Measurements from ENCODE around the gene PLXNA3. TPM values are rescaled to one million over a fixed set of nuclear protein-coding genes. Genes with fewer than 3 reads are reported as not detected.

PLXNA3 gene
- total RNA-seq, 1 donor from 2014 or later = 15.4 TPM

DNA sequence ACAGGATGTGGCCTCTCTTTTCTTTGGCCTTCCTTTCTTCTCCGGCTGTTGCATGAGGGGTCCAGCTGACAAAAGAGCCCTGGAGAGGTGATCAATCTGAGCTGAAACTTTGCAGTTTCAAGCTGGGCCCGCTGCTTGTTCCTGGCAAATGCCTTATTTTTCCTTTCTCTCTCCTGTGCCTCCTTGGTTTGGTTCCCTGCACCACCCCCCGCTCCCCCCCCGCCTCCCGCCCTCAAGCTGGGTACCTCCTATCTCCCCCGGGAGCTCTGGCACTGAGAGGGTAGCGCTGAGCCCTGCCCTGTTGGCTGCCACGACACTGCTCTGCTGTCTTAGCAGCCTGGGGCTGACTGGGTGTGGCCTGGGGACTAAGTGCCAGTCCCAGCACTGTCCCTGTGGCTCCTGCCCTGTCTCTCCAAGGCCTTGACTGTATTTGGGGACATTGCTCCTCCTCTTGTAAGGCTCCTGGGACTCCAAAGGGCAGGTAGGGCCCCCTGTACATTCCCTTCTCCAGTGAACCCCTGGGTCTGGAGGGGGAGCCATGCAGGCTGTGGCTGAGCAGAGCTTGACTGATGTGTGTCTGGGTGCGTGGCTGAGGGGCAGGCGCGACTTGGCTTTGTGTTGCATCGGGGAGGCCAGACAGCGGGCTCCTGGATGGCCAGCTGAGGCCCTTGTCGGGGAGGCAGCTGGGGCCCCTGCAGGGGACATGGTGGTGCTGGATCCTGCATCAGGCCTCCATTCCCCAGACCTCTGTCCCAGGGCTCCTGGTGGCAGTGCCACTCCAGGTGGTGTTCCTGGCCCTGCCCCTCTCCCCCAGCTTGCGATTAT lies 1.1 kb downstream of the PLXNA3 start:
- peak; percentile 36 for DNase-seq

DNA sequence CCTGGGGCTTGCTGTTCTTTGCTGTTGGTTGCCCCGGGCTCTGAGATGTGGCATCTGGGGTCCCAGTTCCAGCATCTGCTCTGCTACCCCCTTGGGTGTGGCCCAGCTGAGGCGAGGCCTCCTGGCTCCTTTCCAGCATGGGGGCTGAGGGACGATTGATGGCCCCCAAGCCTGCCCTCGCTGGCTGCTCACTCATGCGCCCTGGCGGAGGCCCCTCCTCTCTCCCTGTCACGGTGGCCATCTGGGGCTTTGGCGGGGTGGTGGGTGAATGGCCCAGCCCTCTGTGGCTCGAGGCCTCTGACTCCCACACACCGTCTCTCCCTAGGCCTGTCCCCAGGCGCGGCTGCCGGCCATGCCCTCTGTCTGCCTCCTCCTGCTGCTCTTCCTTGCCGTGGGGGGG lies 1.8 kb downstream of the PLXNA3 start:
- DNase-seq = no peak

DNA sequence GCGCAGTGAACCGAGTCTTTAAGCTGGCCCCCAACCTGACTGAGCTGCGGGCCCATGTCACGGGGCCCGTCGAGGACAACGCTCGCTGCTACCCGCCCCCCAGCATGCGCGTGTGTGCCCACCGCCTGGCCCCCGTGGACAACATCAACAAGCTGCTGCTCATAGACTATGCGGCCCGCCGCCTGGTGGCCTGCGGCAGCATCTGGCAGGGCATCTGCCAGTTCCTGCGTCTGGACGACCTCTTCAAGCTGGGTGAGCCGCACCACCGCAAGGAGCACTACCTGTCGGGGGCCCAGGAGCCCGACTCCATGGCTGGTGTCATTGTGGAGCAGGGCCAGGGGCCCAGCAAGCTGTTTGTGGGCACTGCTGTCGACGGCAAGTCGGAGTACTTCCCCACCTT lies 2.2 kb downstream of the PLXNA3 start:
- no peak for DNase-seq

DNA sequence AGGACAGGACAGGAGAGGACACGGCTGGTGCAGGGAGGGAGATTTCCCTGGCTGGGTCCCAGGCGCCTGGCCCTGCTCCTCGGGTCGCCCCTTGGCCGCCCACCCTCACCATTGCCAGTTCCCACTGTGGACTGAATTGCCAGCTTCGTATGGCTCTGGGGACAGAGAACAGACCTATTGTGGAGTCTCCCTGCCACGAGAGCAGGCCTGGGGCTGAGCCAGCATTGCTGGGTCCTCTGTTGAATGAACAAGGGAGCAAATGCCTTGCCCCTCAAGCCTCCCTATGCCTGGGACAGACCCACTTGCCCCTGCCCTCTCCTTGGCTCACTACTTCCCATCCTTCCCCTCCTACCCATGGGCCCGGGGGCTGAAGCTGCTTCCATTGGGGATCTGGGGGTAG lies 4.3 kb downstream of the PLXNA3 start:
- no peak for DNase-seq

DNA sequence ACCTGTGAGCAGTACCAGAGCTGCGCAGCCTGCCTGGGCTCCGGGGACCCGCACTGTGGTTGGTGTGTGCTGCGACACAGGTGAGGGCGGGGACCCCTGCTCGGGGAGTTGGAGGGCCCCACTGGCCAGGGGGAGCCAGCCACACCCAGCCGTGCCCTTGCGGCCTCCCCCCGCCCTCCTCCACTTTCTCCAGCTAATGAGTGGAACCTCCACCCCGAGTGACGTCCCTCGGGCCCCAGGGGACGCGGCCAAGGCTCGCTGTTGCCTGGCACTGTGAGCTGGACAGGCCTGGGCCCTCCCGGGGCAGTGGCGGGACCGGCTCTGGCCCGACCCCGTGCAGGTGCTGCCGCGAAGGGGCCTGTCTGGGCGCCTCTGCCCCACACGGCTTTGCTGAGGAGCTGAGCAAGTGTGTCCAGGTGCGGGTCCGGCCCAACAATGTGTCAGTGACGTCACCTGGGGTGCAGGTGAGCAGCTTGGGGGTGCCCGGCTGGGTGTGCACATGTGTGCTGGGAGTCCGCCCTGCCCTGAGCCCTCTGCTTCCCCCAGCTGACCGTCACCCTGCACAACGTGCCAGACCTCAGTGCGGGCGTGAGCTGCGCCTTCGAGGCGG lies 5.6 kb downstream of the PLXNA3 start:
- no peak for DNase-seq

DNA sequence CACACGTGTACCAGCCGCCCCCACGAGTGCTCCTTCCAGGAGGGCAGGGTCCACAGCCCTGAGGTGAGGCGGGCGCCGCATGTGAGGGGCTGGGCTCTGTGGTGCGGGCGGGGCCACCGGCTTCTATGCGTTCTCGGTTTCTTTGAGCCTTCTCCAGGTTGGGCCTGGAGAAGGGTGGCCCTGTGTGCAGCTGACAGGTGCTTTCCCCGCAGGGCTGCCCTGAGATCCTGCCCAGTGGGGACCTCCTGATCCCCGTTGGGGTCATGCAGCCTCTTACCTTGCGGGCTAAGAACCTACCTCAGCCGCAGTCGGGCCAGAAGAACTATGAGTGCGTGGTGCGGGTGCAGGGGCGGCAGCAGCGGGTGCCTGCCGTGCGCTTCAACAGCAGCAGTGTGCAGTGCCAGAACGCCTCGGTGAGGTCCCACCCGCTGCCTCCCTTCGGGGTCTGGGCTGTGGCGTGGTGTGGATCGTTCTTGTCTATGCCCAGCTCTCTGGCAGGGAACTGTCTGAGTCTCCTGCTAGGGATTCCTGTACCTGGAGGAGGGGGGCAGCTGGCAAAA lies 6.8 kb downstream of the PLXNA3 start:
- no peak for DNase-seq

DNA sequence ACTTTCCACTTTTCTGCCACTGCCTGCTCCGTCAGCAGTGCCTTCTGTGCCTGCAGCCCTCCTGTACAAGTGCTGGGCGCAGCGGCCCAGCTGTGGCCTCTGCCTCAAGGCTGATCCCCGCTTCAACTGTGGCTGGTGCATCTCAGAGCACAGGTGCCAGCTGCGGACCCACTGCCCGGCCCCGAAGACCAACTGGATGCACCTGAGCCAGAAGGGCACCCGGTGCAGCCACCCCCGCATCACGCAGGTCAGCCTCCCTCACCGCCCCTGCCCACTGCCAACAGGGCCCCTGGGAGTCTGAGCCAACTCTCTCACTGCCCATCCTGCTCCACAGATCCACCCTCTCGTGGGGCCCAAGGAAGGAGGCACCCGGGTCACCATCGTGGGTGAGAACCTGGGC lies 7.5 kb downstream of the PLXNA3 start:
- DNase-seq = no peak

DNA sequence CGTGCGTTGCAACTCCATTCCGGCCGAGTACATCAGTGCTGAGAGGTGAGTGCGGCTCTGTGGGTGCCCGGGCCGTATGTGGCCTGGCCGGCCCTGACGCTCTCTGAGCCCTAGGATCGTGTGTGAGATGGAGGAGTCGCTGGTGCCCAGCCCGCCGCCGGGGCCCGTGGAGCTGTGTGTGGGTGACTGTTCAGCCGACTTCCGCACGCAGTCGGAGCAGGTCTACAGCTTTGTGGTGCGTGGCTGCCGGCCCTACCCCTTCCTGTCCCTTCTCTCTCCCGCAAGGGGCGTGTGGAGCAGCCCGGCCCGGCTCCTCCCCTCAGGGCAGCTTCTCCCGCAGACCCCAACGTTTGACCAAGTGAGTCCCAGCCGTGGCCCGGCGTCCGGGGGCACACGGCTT lies 8.0 kb downstream of the PLXNA3 start:
- DNase-seq = no peak

DNA sequence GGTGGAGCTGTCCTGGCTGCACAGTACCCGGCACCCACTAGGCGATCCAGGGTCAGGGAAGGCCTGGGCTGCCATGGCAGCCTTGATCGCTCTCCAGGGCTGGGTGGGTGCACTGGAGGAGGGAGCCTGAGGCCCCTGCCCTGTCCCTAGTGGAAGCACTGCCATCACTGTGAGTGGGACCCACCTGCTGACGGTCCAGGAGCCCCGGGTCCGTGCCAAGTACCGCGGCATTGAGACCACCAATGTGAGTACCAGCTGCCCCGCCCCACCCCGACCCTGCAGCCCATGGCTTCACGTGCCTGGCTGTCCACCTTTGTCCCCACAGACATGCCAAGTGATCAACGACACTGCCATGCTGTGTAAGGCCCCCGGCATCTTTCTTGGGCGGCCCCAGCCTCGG lies 8.8 kb downstream of the PLXNA3 start:
- no peak for DNase-seq

DNA sequence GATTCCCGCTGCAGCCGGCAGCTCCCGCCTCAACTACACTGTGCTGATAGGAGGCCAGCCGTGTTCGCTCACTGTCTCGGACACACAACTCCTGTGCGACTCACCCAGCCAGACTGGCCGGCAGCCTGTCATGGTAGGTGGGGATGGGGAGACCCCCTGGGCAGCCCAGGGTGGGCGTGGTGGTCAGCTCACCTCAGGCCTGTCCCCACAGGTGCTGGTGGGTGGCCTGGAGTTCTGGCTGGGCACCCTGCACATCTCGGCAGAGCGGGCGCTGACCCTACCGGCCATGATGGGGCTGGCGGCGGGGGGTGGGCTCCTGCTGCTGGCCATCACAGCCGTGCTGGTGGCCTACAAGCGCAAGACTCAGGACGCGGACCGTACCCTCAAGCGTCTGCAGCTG lies 9.5 kb downstream of the PLXNA3 start:
- no peak for DNase-seq

DNA sequence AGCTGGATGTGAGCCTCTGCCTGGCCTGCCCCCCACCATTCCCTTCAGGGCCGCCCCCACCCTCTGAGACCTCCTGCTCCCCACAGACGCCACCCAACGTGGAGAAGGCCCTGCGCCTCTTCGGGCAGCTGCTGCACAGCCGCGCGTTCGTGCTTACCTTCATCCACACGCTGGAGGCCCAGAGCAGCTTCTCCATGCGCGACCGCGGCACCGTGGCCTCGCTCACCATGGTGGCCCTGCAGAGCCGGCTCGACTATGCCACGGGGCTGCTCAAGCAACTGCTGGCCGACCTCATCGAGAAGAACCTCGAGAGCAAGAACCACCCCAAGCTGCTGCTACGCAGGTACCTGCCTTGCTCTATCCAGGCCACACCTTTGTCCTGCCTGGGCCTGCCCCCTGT lies 10.1 kb downstream of the PLXNA3 start:
- no peak for DNase-seq

DNA sequence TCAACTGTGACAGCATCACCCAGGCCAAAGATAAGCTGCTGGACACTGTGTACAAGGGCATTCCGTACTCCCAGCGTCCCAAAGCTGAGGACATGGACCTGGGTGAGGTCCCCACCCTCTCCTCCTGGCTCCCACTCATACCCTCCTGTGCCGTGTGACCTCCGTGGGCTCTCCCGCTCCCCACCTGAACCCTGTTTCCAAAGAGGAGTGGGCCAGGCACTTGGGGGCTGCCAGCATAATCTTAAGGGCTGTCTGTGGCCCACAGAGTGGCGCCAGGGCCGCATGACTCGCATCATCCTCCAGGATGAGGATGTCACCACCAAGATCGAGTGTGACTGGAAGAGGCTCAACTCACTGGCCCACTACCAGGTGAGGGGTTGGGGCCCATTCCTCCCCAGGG lies 11.0 kb downstream of the PLXNA3 start:
- DNase-seq = no peak

DNA sequence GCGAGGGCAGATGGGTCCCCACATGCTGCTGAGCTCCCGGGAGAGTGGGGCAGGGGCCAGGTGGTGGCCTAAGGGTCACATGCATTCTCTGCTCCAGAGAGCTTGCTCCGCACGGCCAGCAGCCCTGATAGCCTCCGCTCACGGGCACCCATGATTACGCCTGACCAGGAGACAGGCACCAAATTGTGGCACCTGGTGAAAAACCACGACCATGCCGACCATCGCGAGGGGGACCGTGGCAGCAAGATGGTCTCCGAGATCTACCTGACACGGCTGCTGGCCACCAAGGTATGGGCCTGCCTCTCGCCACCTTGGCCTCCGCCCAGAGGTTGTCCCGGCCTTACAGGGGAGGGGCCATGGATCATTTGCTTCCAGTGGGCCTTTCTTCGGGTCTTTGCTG lies 11.8 kb downstream of the PLXNA3 start:
- no peak for DNase-seq

DNA sequence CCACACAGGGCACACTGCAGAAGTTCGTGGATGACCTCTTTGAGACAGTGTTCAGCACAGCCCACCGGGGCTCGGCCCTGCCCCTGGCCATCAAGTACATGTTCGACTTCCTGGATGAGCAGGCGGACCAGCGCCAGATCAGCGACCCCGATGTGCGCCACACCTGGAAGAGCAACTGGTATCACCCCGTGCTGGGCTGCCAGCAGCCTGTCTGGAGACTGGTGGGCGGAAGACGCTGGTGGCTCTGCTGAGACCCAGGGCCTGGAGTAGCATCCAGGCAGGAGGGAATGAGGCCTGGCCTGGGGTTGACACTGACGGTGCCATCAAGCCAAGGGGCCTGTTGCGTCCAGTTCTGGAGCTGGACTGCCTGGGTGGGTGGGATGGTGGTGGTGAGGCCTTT lies 12.4 kb downstream of the PLXNA3 start:
- no peak for DNase-seq

DNA sequence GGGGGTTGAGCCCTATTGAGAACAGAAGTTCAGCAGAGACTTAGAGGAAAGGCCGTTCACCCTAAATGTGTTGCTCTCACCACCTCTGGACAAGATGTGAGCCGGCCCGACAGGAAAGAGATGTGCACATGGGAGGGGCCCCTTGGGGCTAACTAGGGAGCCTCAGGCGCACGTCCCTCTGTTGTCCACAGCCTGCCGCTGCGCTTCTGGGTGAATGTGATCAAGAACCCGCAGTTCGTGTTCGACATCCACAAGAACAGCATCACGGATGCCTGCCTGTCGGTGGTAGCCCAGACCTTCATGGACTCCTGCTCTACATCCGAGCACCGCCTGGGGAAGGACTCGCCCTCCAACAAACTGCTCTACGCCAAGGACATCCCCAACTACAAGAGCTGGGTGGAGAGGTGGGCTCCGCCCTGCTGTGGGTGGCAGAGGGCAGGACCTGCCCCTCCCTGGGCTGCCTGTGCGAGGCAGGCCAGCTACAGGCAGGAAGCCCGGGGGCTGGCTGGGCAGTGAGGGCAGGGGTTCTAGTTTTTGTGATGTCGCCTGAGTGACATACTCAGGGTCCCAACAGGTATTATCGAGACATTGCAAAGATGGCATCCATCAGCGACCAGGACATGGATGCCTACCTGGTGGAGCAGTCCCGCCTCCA lies 13.0 kb downstream of the PLXNA3 start:
- no peak for DNase-seq

DNA sequence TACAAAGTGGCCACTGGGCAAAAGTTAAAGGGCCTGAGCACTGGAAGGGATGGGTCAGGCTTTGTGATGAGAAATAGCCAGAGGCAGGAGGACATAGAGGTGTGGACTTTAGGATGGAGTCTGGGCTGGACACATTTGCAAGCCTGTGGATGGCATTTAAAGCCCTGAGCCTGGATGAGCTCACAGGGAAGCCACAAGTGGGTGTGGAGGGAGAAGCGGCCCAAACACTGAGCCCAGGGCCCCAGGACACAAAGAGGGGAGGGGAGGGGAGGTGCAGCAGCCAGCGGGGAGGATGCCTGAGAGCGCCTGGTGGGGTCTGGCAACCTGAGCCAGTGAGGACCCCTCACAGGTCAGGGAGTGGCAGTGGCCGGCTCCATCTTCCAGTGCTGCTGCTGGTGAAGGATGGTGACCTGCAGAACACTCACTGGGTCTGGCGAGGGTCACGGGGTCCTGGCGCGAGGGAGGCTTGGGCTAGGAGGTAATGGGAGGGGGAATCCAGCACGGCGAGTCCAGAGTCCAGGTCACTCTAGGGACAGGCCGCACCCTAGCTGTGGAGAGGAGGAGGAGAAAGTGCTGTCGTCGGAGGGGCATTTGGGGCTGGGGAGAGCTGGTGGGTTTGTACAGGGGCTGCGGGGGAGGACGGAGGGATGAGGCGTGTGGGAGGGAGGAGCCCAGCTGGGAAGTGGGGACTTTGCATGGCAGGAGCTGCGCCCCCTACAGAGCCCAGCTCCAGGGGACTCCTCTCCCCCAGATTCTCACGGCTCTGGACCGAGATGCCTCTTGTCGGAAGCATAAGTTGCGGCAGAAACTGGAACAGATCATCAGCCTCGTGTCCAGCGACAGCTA lies 14.0 kb downstream of the PLXNA3 start:
- no peak for DNase-seq

DNA sequence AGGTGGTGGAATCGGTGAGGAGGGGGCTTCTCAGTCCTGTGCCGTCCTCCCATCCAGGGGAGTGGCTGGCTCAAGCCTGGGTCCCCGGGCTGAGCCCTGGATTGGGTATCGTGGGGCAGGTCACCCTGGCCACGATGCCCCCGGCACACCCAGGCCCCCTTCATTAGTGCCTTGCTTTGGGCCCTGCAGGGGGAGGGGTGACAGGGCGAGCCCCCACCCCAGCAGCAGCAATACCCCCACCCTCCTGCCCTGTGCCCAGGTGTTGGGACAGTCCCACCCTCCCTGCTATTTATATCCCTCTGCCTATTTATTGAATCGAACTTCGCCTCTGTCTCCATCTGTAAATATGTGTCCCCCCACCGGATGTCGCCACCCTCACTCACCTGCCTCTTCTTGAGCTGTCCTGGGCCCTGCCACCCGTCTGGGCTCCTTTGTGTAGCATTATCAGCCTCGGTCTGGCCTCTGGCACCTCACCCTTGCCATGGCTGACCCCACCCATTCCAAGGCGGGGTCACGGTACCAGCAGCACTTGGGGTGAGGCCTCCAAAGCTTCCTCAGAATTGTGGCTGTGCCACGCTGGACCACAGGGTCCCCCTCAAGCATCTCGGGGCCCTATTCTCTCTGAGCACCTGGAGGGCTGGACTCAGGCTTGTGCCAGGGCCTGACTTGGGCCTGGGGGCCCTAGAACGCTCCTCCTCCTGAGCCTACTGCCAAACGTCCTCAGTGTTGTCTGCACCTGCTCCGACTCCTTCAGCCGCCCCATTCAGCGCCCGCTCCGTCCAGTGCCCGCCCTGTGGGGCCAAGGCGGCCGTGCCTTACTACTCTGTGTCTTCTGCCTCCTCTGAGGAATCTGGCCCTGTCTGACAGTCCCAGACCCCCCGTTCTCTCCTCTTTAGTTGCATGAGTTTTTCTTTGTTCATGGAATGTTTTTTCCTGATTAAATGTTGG lies 14.9 kb downstream of the PLXNA3 start:
- no peak for DNase-seq

DNA sequence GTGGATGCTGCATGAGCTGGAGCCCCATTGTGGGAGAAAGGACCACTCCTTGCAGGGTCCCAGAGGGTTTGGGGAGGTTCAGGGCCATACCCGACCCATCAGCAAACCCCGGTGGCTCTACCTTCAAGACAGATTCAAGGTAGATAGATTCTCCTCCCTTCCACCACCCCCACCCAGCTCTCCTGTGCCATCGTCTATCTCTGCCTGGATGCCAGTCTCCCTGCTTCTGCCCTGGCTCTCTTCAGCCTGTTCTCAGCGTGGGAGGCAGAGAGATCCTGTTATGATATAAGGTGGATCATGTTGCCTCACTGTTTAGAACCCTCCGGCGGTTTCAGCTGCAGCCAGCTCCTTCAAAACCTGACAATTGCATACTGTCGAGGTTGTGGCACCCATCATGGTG lies 15.6 kb downstream of the PLXNA3 start:
- no peak for DNase-seq

DNA sequence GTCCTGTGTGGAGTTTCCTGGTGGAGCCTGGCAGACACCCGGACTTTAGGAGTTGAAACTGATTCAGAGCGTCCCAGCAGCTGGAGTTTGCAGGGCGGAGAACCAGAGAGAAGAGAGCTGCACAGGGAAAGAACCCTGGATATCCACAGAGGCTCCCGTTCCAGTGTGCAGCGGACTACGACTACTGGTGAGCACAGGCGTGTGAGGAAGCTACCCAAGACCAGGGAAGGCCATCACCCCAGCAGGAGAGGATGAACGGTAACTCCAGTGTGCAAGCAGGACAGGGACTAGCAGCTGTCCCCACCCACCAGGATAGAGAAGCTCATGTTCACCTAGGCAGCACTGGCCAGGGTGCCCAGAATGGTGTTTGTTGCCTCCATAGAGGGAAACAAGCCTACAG lies 18.7 kb downstream of the PLXNA3 start:
- DNase-seq = no peak

DNA sequence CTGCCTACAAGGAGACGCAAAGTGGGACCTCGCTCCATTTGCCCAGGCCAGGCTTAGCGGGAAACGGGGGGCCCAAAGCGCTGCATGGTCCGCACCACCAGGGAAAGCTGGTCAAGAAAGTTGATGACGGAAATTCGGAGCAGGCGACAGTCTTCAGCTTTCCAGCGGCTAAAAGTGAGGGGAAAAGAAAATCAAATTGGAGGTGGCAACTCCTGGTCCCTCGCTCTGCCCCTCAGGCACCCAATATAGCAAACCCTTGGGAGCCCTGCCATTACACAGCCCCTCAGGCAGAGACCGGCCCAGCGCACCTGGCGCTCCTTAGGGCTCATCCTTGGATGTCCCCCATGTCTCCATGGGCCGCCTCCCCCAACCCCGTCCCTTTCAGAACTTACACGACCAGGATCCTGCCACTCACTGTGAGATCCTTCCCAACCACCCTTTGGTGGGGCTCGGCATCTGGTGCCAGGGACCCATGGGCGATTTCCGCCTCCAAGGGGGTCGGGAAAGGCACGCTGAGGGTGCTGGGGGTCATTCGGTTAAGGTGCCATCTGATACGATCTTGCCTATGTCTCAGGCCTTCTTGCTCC lies 19.9 kb downstream of the PLXNA3 start:
- DNase-seq = no peak

All from tongue (tissue), 2 donors.